GM18951 (cell line): ENCODE results near the gene POLR1G.
"Not testable (repeated sequence)": the region's sequence is repeated elsewhere in the genome, so short reads cannot be mapped to it uniquely, and the experiment has no call there.

Experiments used
- POLR2A ChIP-seq: IDR thresholded peaks from 4 replicates; pipeline ENCODE4 v1.6.1; 2011; ENCODE audit warnings: mild to moderate bottlenecking; ENCODE audit not compliant: insufficient read length, insufficient read depth; ENCODE audit errors: extremely low read depth
- in situ Hi-C: fragments of 300-500 bp; cut with MboI; formaldehyde crosslinking; loops from one replicate; pipeline ENCODE4 v1.12.0; 2022; ENCODE audit warnings: low sequenced_read_pairs, mixed read lengths, inconsistent platforms; ENCODE audit not compliant: unreplicated experiment

POLR1G gene

DNA sequence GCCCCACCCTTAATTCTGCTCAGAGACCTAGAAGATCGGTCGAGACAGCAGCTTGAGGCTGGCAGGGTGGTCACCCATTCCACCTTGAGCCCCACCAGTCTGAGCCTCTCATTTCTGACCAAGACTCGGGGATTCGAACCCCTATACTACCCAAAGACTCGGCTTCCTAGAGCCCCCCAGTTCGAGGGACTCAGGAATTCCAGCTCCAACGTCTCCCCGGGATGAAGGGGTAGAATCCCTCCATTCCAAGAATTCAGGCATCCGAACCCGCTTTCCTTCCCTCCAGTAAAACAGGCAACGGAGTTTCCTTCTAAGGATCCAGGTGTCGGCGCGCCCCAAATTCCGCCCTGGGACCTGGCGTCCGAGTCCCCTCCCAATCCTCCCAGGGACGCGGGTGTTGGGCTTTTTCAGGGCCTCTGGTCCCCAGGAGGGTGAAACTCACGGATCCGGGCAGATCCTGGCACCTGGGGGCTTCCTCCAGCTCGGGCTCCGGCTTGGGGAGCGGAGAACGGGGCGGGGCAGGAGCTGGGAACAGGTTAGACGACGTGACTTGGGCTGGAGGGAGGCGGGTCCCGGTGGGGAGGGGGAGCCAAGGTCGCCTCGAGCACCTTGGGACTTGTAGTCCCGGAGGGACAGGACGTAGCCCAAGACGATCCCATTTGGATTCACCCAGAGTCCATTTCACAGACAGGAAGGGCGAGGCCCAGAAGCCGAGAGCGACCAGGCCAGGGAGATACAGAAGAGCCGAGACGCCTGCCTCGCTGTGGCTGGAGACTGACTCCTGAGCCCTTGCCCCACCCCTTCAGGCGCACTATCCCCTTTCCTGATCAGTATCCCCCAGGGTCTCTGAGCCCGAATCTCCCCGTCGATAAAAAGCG, 1.6 kb upstream of the POLR1G start, which contains the start of gene PPP1R13L:
PPP1R13L (minus strand) TSS at position 513 of the 878 bp plus-strand sequence. CDS start 6,751 bp downstream, outside the sequence.
- in situ Hi-C loops = no loop called here
- TF ChIP-seq POLR2A = no peak

DNA sequence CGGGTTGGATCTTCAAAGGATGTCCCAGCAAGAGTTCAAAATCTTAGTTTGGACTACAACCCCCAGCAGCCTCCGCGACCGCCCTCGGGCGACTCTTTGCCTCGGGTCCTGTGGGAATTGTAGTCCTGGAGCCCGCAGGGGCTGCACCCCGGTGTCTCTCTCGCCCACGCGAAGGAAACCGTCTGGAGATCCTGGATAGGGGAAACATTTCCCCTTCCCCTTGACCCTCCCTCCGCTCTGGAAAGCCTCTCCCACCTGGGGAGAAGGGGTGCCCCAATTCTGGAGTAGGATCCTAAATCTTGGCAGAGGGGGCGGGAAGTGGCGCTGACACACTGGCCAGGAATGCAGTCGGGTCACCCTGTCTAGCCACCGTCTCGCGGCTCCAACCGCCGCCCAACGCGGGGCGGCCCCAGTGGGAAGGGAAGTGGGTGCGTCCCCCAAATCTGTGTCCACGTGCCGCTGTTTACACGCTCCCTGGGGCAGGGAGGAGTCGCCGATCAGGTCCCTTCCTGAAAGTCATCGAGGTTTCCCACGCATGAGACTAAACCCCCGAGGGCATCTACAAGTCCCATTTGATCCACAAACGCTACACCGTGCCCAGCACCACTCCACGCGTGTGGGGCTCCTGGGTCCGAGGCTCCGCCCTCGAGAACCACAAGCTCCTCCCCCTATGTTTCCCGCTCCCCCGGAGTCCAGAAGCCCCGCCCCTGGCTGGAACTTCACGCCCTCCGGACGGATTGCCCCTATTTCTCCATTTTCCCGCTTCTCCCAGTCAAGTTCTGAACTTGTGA, 814 bp upstream of the POLR1G start:
- peak; percentile 67 for TF ChIP-seq POLR2A
- in situ Hi-C loops = no loop called here

DNA sequence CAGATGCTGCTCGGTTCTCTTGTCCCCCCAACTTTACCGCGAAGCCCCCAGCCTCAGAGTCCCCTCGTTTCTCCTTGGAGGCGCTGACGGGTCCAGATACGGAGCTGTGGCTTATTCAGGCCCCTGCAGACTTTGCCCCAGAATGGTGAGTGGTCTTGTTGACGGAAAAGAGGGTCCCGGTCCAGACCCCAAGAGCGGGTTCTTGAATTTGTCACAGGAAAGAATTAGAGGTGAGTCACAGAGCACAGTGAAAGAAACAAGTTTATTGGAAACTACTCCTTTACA, 589 bp downstream of the POLR1G start:
- in situ Hi-C loops = no loop called here
- TF ChIP-seq POLR2A = no peak

DNA sequence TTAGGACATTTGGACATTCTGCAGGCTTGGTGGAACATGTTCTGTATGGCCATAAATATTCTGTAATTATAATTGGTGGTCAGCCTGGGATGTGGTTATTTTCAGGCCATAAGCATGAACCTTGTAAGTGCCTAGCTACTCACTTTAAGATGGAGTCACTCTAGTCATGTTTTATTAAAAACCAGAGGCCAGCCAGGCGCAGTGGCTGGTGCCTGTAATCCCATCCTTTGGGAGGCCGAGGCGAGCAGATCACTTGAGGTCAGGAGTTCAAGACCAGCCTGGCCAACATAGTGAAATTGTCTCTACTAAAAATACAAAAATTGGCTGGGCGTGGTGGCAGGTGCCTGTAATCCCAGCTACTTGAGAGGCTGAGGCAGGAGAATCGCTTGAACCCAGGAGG, 1.1 kb downstream of the POLR1G start:
- in situ Hi-C loops = not testable (repeated sequence)

DNA sequence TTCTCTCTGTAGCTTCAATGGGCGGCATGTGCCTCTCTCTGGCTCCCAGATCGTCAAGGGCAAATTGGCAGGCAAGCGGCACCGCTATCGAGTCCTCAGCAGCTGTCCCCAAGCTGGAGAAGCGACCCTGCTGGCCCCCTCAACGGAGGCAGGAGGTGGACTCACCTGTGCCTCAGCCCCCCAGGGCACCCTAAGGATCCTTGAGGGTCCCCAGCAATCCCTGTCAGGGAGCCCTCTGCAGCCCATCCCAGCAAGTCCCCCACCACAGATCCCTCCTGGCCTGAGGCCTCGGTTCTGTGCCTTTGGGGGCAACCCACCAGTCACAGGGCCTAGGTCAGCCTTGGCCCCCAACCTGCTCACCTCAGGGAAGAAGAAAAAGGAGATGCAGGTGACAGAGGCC, 1.7 kb downstream of the POLR1G start:
- in situ Hi-C loops = no loop called here

DNA sequence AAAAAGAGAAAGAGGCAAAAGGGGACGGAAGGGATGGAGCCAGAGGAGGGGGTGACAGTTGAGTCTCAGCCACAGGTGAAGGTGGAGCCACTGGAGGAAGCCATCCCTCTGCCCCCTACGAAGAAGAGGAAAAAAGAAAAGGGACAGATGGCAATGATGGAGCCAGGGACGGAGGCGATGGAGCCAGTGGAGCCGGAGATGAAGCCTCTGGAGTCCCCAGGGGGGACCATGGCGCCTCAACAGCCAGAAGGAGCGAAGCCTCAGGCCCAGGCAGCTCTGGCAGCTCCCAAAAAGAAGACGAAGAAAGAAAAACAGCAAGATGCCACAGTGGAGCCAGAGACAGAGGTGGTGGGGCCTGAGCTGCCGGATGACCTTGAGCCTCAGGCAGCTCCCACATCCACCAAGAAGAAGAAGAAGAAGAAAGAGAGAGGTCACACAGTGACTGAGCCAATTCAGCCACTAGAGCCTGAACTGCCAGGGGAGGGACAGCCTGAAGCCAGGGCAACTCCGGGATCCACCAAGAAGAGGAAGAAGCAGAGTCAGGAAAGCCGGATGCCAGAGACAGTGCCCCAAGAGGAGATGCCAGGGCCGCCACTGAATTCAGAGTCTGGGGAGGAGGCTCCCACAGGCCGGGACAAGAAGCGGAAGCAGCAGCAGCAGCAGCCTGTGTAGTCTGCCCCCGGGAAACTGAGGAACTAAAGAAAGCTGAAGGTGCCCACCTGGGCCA, 2.5 kb downstream of the POLR1G start:
- TF ChIP-seq POLR2A = no peak
- in situ Hi-C loops = no loop called here

More for the DNA sequence above, 1.7 kb downstream of the POLR1G start:
- TF ChIP-seq POLR2A = no peak

DNA sequence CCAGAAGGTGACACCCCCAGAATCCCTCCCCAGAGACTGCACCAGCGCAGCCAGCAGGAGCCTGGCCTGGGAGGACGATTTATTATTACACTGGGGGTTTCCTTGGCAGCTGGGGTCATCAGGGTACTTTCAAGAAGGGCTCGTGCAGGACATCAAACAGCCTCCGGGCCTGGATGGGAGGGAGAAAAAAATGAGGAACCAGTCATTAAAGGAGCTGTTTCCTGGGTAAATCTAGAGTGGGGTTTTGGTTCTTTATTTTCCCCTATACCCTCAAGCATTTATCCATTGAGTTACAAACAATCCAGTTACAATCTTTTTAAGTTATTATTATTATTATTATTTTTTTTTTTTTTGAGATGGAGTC, 3.1 kb downstream of the POLR1G start:
- in situ Hi-C loops = no loop called here
- no peak for TF ChIP-seq POLR2A

DNA sequence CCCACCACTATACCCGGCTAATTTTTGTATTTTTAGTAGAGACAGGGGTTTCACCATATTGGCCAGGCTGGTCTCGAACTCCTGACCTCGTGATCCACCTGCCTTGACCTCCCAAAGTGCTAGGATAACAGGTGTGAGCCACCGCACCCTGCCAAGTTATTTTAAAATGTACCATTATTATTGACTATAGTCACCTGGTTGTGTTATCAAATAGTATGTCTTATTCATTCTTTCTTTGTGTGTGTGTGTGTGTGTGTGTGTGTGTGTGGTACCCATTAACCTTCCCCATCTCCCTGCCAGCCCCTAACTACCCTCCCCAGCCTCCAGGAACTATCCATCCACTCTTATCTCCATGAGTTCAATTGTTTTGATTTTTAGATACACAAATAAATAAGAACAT, 3.9 kb downstream of the POLR1G start:
- in situ Hi-C loops = not testable (repeated sequence)

DNA sequence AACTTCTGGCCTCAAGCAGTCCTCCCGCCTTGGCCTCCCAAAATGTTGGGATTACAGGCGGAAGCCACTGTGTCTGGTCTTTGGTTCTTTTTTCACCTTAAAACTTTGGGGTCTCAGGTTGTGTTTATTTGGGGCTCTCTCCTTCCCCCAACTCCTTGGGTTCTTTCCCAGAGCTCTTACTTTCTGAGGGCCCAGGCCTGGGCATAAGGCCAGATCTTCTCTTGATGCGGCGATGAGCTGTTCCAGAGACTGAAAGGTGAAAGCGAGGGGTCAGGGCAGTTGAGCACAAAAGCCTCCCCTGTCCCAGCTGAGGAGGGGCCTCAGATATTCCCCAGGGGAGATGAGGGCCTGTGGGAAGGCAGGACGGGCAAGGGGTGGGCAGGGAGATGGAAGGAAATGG, 7.1 kb downstream of the POLR1G start:
- no peak for TF ChIP-seq POLR2A
- in situ Hi-C loops = no loop called here

DNA sequence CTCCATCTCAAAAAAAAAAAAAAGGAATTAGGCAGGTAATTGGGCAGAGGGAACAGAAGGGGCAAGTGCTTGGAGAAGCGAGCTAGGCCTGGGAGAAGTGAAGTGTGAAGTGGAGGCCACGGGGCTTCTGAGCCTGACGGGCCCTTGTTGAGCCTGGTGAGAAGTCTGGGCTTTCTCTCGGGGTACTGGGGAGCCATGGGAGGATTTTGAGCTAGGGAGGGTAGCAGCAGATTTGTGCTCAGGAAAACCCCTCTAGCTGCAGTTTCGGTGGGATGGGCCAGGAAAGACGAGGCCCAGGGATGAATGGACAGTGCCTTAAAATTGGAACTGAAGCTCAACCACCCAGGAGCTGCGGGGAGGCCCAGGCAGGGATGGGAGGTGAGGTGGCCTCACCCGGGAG, 8.0 kb downstream of the POLR1G start:
- TF ChIP-seq POLR2A = no peak
- in situ Hi-C loops = no loop called here

DNA sequence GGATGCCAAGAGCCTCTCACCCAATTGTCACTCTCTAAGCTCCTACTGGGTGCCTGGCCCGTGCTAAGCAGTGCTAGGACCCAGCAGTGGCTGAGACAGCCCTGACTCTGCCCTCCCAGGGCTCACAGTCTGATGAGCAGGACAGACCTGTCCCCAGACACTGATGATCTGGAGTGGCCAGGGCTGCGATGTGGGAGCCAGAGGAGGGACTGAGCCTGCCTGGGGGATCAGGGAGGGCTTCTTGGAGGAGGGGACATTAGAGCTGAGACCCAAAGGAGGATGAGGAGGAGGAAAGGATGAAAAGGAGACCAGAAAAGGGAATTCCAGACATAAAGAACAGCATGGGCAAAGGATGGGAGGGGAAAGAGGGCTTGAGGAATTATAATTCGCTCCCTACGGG, 10.7 kb downstream of the POLR1G start:
- in situ Hi-C loops = no loop called here
- TF ChIP-seq POLR2A = no peak

DNA sequence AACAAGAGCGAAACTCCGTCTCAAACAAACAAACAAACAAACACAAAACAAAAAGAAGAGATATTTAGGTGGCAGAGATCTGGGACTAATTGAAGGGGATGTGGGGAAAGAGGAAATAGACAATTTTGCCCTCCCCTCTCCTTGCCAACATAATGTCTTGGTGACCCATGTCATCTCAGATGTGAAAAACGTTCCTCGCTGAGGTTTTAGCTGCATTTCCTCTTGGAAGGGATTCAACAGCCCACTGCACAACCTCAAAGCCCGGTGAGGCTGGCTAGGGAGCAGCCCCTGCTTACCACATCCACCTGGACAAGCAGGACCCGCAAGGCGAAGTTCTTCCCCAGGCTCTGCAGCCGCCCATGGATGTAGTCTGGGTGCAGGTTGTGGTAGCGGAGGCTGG, 12.4 kb downstream of the POLR1G start:
- in situ Hi-C loops = no loop called here
- no peak for TF ChIP-seq POLR2A

DNA sequence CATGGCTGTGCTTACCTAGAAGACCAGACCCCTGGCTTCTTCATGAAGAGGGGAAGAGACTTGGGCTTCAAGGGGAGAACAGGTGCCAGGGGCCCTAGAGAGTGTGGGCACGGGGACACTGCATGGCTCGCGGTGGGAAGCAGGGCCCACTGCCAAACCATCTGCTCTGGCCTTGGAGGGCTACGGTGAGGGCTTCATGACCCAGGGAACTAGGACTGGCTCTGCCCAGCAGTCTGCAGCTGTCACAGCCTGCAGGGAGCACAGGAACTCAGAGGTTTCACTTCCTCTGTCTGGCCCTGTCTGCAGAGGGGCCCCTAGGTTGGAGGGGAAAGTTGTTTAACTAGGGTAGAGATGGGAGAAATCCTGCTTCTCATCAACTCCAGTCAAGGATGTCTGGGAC, 13.0 kb downstream of the POLR1G start:
- in situ Hi-C loops = no loop called here
- peak; percentile 26 for TF ChIP-seq POLR2A

DNA sequence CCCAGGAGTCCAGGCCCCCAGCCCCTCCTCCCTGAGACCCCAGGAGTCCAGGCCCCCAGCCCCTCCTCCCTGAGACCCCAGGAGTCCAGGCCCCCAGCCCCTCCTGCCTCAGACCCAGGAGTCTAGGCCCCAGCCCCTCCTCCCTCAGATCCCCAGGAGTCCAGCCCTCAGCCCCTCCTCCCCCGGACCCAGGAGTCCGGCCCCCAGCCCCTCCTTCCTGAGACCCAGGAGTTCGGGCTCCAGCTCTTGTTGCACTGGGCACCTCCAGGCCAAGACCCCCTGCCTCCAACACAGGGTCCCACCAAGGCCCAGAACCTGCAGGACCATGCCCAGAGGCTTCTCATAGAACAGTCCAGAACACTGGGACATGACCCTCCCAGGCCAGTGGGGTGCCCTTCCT, 13.5 kb downstream of the POLR1G start:
- TF ChIP-seq POLR2A = no peak
- in situ Hi-C loops = no loop called here

DNA sequence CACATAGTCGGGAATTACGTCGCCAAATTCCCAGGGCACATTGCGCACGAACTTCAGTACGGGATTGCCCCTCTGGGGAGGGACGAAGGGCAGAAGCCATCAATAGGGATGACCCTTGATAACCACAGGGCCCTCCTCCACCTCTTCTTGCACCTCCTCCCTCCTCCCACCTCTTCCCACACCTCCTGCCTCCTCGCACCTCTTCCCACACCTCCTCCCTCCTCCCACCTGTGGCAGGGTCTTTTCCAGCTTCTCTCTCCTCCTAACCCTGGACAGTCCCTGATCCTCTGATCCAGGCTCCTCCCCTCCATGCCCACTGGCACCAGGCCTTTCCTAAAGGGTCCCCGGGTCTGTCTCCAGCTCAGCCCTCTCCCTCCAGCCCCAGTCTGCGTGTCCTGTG, 13.9 kb downstream of the POLR1G start:
- in situ Hi-C loops = no loop called here
- no peak for TF ChIP-seq POLR2A
